ENCODE measurements around the gene NKTR.

DNA sequence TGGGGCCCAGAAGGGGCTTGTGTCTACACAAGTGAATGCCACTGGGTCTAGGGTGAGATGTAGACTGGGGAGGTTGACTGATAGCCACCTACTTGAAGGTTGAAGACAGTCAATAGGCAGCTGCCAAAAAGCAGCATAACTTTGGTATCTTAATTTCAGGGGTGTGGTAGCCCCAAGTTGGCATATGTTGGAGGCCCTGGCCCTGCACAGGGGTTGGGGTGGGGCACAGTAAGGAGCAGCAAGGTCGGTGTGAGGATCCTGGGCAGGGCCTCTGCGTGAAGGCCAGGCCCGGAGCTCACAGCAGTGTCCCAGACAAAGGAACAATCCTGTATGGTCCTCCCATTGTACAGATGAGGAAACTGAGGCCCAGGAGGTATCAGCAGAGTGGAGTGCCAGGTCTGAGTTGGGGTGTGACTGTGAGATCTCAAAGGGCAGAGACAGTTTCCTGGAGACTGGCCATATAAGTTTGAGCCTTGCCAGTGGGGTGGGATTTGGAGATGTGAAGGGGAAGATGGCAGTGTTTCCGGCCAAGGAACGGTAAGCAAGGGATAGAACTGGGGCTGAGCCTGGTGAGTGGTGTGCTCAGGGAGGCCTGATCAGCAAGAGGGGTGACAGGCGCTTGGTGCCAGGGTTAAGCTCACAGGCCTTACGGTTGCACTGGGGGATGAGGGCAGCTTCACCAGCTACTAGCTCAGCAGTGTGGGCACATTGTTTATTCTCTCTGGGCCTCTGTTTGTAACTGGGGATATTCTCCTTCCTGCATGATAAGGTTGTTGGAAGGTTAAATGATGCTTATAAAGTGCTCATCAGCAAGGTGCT, 86.6 kb downstream of the NKTR start:
- TF ChIP-seq POLR2A (IDR thresholded peaks at IDR 0.05) (no peak), EP300 (IDR thresholded peaks at IDR 0.05) (no peak)
- TF ChIP-seq, protein P1, sequence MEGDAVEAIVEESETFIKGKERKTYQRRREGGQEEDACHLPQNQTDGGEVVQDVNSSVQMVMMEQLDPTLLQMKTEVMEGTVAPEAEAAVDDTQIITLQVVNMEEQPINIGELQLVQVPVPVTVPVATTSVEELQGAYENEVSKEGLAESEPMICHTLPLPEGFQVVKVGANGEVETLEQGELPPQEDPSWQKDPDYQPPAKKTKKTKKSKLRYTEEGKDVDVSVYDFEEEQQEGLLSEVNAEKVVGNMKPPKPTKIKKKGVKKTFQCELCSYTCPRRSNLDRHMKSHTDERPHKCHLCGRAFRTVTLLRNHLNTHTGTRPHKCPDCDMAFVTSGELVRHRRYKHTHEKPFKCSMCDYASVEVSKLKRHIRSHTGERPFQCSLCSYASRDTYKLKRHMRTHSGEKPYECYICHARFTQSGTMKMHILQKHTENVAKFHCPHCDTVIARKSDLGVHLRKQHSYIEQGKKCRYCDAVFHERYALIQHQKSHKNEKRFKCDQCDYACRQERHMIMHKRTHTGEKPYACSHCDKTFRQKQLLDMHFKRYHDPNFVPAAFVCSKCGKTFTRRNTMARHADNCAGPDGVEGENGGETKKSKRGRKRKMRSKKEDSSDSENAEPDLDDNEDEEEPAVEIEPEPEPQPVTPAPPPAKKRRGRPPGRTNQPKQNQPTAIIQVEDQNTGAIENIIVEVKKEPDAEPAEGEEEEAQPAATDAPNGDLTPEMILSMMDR (IDR thresholded peaks at IDR 0.05), result no peak
